Brain microvascular endothelial cell (primary cell): Measurements from ENCODE around the gene TMEM108.
A peak's percentile ranks its signal among the peaks of the same experiment; 100 is the strongest.

ENCODE experiments used
- DNase-seq: peaks from one replicate; pipeline ENCODE4 v3.0.0-alpha.2; 2020
- H3K27ac ChIP-seq: fragments of 250-450 bp; sonication (Bioruptor Pico); 2 replicates; pipeline ENCODE4 v1.5.1; 2020; ENCODE audit warnings: mild to moderate bottlenecking, moderate library complexity
- H3K27me3 ChIP-seq: fragments of 250-450 bp; sonication (Bioruptor Pico); replicated peaks from 2 replicates; pipeline ENCODE4 v1.5.1; 2020; ENCODE audit warnings: mild to moderate bottlenecking
- H3K36me3 ChIP-seq: fragments of 250-450 bp; sonication (Bioruptor Pico); replicated peaks from 2 replicates; pipeline ENCODE4 v1.5.1; 2020; ENCODE audit warnings: mild to moderate bottlenecking
- H3K4me3 ChIP-seq: 2 replicates; pipeline ENCODE4 v1.5.1; 2011; ENCODE audit warnings: low read depth, mild to moderate bottlenecking, control low read depth, low read length, moderate library complexity
- CTCF ChIP-seq: IDR thresholded peaks from 2 replicates; pipeline ENCODE4 v1.5.1; 2011; ENCODE audit warnings: low read depth, mild to moderate bottlenecking, moderate library complexity, low read length, control low read depth, inconsistent platforms; ENCODE audit errors: missing control alignments
- in situ Hi-C: cut with HindIII; loops from 2 replicates; pipeline ENCODE4 v1.10.0; 2017; ENCODE audit warnings: low sequenced_read_pairs, low pct_ligation_motif_present

The TMEM108 gene

GRCh38 chr3:133213937-133214336, 175.7 kb downstream of the TMEM108 start:
- in situ Hi-C loops = no loop called here
- Histone ChIP-seq H3K27me3 (no peaks in the 10 kb centered on the region), H3K27ac (no peak overlapping the region), H3K36me3 (no peaks in the 10 kb centered on the region), H3K4me3 (no peak overlapping the region)
- no peak for TF ChIP-seq CTCF
- no peak for DNase-seq

- TF ChIP-seq CTCF = no peak
- H3K4me3 ChIP-seq = no peak overlapping the region
- no peaks in the 10 kb centered on the region for H3K27me3 ChIP-seq
- no peak for DNase-seq
- no peak overlapping the region for H3K27ac ChIP-seq
- in situ Hi-C loops = no loop called here
- no peaks in the 10 kb centered on the region for H3K36me3 ChIP-seq
Measured at GRCh38 chr3:133227813-133228212, 189.6 kb downstream of the TMEM108 start.

- Histone ChIP-seq H3K36me3 (no peaks in the 10 kb centered on the region), H3K4me3 (no peak overlapping the region), H3K27me3 (no peaks in the 10 kb centered on the region), H3K27ac (no peak overlapping the region)
- TF ChIP-seq CTCF = no peak
- in situ Hi-C loops = no loop called here
- no peak for DNase-seq
Measured at GRCh38 chr3:133230195-133230594, 192.0 kb downstream of the TMEM108 start.

- peak; percentile 53 for DNase-seq
- in situ Hi-C loops = no loop called here
- no peak for TF ChIP-seq CTCF
- Histone ChIP-seq H3K4me3 (no peak overlapping the region), H3K27ac (peak overlapping the region; percentile 77), H3K27me3 (no peaks in the 10 kb centered on the region), H3K36me3 (no peaks in the 10 kb centered on the region)
Measured at GRCh38 chr3:133236901-133237300, 198.7 kb downstream of the TMEM108 start.

- H3K27ac ChIP-seq = peak overlapping the region; percentile 77
- peak; percentile 56 for DNase-seq
- TF ChIP-seq CTCF = no peak
- no peaks in the 10 kb centered on the region for H3K27me3 ChIP-seq
- no peaks in the 10 kb centered on the region for H3K36me3 ChIP-seq
- no peak overlapping the region for H3K4me3 ChIP-seq
- in situ Hi-C loops = no loop called here
Measured at GRCh38 chr3:133237380-133237779, 199.2 kb downstream of the TMEM108 start.

- TF ChIP-seq CTCF = no peak
- in situ Hi-C loops = no loop called here
Measured at GRCh38 chr3:133238015-133238414, 199.8 kb downstream of the TMEM108 start.

More at GRCh38 chr3:133238015-133238414, 199.8 kb downstream of the TMEM108 start:
- H3K36me3 ChIP-seq = no peaks in the 10 kb centered on the region
- peak; percentile 87 for DNase-seq
- H3K27me3 ChIP-seq = no peaks in the 10 kb centered on the region
- H3K27ac ChIP-seq = peak overlapping the region; percentile 77
- H3K4me3 ChIP-seq = no peak overlapping the region
